GM12801 (cell line): ENCODE results near the gene TTF2.

Source experiments
- TF ChIP-seq, protein P1 (sequence below): IDR thresholded peaks from one replicate; pipeline ENCODE4 v1.5.1; 2011; ENCODE audit warnings: control low read depth; ENCODE audit not compliant: insufficient read length; ENCODE audit errors: extremely low read depth

The TTF2 gene

DNA sequence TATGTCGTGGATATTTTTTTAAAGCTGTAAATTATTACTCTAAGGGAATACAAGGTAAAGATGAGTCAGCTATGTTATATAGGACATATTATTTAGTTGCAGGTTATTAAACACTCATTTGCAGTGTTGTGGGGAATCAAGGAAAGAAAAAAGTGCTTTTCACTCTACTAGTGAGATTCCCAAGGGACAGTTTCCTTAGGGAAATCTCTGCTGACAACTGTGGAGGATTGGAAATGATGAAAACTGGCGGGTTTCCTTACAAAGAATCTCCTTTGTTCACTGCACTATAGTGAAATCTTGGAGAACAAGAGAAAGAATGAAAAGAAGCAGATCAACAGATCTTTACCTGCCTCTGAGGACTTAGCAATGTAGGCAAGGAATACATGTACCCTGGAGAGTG lies 85.9 kb downstream of the TTF2 start:
- TF ChIP-seq, protein P1, sequence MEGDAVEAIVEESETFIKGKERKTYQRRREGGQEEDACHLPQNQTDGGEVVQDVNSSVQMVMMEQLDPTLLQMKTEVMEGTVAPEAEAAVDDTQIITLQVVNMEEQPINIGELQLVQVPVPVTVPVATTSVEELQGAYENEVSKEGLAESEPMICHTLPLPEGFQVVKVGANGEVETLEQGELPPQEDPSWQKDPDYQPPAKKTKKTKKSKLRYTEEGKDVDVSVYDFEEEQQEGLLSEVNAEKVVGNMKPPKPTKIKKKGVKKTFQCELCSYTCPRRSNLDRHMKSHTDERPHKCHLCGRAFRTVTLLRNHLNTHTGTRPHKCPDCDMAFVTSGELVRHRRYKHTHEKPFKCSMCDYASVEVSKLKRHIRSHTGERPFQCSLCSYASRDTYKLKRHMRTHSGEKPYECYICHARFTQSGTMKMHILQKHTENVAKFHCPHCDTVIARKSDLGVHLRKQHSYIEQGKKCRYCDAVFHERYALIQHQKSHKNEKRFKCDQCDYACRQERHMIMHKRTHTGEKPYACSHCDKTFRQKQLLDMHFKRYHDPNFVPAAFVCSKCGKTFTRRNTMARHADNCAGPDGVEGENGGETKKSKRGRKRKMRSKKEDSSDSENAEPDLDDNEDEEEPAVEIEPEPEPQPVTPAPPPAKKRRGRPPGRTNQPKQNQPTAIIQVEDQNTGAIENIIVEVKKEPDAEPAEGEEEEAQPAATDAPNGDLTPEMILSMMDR = no peak

DNA sequence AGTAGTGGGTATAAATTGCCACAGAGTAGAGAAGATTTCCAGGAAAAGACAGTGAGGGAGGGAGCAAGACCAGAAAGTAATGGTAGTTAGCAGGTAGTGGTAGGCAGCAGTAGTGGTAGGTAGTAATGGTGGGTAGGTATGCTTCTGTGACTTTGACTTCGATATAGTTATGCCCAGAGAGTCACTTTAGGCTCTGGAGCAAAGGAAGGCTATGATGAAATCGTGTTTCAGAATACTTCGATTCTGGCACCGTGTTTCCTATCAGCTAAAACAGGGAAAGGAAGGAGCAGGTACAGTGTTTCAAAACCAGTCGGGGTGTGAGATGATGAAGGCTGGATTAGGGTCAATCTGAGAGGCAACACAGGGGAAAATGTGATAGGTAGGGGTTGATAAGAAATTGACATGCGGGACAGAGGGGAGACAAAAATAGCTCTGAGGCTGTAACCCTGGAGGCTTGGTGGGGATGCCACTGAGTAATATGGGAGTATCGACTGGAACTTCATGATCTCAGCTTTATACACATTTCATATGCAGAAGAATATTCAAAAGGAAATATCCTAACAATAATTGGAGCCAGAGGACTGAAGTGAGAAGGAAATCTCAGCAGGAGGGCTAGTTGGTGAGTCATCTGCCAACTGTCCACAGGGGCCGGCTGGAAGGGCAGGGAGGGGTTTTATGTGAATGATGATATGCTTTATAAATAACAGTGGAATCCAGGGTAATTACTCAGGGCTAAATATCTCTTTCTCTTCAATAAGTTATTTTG lies 86.6 kb downstream of the TTF2 start:
- TF ChIP-seq, protein P1 = no peak

DNA sequence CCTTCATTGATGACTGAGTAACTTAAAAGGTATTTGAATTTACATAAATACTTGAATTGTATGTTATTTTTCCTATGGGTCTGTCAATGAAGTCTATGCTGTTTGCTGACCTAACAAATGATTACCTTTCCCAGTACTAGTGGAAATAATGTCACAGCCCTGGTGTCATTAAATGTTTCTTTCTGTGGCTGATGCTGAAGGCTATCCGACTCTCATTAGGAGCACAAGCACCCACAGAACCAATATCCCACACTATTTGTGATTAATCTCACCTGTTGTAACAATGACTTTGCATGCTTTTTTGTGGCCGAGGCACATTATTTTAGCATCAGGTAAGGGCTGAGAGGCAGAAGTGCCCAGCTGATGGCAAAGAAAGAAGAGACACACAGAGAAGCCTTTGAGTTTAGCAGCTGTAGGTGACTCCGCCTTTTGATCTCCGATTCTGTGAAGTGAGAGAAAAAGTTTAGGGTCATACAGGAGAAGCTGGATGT lies 87.3 kb downstream of the TTF2 start:
- TF ChIP-seq, protein P1 = no peak

DNA sequence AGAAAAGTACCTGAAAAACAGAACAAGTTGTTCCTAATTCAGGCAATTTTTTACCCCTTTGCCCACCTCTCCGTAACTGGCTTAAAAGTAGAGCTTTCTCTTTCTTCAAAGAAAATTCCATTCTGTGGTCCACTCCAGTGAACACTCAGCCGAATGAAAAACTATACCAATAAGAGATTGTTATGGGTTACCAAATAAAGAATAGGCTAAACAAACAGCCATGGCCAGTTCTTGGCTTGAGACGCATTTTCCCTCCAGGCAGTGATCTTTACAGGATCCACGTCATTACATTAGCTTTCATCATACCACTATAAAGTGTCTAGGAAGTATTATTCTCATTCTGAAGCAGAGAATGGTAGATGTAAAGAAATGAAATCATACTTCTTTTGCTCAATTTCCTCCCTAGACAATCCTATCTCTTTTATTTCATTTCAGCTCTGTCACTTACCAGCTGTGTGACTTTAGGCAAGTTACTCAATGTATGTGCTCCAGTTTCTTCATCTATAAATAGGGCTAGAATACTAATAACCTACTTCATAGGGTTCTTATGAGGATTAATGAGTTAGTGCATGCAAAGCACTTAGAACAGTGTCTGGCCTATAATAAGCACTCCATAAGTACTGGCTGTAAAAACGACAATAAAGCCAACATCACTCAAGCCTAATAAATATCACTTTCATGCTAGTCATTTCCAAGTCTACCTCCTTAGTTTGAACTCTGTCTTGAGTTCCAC lies 87.9 kb downstream of the TTF2 start:
- TF ChIP-seq, protein P1 = no peak

DNA sequence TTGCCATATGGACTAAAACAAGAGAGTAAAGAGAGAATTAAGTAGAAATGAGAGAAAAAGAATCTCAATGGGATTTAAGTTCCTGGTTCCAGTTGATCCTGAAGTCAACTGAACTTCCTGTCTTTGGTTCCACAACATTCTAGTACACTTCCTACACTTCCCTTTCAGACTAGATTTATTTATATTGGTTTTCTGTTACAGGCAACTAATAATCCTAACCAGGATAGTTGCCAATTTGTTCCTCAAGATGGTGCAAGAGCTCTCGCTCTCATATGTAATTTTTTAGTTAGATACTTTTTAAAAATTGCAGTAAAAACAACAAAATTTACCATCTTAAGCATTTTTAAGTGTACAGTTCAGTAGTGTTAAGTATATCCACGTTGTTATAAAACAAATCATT lies 90.2 kb downstream of the TTF2 start:
- TF ChIP-seq, protein P1 = no peak
